HFFc6 (cell line): ENCODE data around the gene ZNF469. TPM values are rescaled to one million over a fixed set of nuclear protein-coding genes. Genes with fewer than 3 reads are reported as not detected.

Experiments used
- DNase-seq: peaks from one replicate; pipeline ENCODE4 v3.0.0-alpha.2; 2018
- H3K27ac Mint-ChIP-seq: 2 replicates; pipeline ENCODE4 v1.8.0; 2020; ENCODE audit warnings: mild to moderate bottlenecking, mixed read lengths
- H3K27me3 Mint-ChIP-seq: 2 replicates; pipeline ENCODE4 v1.8.0; 2021; ENCODE audit warnings: mild to moderate bottlenecking, moderate library complexity, mixed read lengths; ENCODE audit not compliant: insufficient read depth
- H3K36me3 Mint-ChIP-seq: 2 replicates; pipeline ENCODE4 v1.8.0; 2021; ENCODE audit warnings: low read depth, mixed read lengths
- H3K4me1 Mint-ChIP-seq: 2 replicates; pipeline ENCODE4 v1.8.0; 2020; ENCODE audit warnings: low read depth, mixed read lengths
- H3K4me3 Mint-ChIP-seq: 2 replicates; pipeline ENCODE4 v1.8.0; 2020; ENCODE audit warnings: mild to moderate bottlenecking, moderate library complexity, mixed read lengths
- H3K9me3 Mint-ChIP-seq: 2 replicates; pipeline ENCODE4 v1.8.0; 2020; ENCODE audit warnings: mild to moderate bottlenecking, mixed read lengths
- CTCF ChIP-seq: fragments of 200-600 bp; sonication (generic); IDR thresholded peaks from 2 replicates; pipeline ENCODE4 v1.5.0; 2021; ENCODE audit warnings: antibody characterized with exemption, mild to moderate bottlenecking
- total RNA-seq, 6 experiments: library from RNA; stranded (reverse); fragmentation: NEBNext Ultra II Directional; extraction: Animal tissue kit (Norgen Biotek cat#: 25700); gene quantifications; 2 replicates in 1 of 6; 3 replicates in 5 of 6; pipeline ENCODE4 v1.2.3, GENCODE V29; 2021

The ZNF469 gene
- total RNA-seq, 6 experiments from 2014 or later: 9.4 to 17.5 (median 10.1) TPM

GRCh38 chr16:88426018-88426417, 43.3 kb downstream of the ZNF469 start:
- no peak for TF ChIP-seq CTCF
- H3K4me3 Mint-ChIP-seq: no peak overlapping the region
- no peak for DNase-seq
- no peaks in the 10 kb centered on the region; the same call in 1 of the 2 replicates for H3K27me3 Mint-ChIP-seq
- H3K4me1 Mint-ChIP-seq: peaks cover 5% of the 10 kb centered on the region; the same call in 1 of the 2 replicates
- H3K9me3 Mint-ChIP-seq: no peaks in the 10 kb centered on the region
- no peaks in the 10 kb centered on the region for H3K36me3 Mint-ChIP-seq
- H3K27ac Mint-ChIP-seq: no peak overlapping the region

DNA sequence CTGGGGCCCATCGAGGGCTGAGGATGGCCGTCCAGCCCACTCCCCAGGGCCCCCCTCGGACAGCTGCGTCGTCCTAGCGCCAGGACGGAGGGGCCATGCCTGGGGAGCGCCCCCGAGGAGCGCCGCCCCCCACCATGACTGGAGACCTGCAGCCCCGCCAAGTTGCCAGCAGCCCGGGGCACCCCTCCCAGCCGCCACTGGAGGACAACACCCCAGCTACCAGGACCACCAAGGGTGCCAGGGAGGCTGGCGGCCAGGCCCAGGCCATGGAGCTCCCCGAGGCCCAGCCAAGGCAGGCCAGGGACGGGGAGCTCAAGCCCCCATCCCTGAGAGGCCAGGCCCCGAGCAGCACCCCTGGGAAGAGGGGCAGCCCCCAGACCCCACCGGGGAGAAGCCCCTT, 44.6 kb downstream of the ZNF469 start:
- H3K36me3 Mint-ChIP-seq: no peaks in the 10 kb centered on the region
- DNase-seq: no peak
- no peak overlapping the region for H3K4me3 Mint-ChIP-seq
- H3K27ac Mint-ChIP-seq: no peak overlapping the region
- no peak for TF ChIP-seq CTCF
- H3K9me3 Mint-ChIP-seq: no peaks in the 10 kb centered on the region
- H3K4me1 Mint-ChIP-seq: peaks cover 5% of the 10 kb centered on the region; the same call in 1 of the 2 replicates
- no peaks in the 10 kb centered on the region; the same call in 1 of the 2 replicates for H3K27me3 Mint-ChIP-seq

GRCh38 chr16:88428156-88428555, 45.4 kb downstream of the ZNF469 start:
- no peaks in the 10 kb centered on the region for H3K27me3 Mint-ChIP-seq
- no peaks in the 10 kb centered on the region for H3K36me3 Mint-ChIP-seq
- no peak for TF ChIP-seq CTCF

DNA sequence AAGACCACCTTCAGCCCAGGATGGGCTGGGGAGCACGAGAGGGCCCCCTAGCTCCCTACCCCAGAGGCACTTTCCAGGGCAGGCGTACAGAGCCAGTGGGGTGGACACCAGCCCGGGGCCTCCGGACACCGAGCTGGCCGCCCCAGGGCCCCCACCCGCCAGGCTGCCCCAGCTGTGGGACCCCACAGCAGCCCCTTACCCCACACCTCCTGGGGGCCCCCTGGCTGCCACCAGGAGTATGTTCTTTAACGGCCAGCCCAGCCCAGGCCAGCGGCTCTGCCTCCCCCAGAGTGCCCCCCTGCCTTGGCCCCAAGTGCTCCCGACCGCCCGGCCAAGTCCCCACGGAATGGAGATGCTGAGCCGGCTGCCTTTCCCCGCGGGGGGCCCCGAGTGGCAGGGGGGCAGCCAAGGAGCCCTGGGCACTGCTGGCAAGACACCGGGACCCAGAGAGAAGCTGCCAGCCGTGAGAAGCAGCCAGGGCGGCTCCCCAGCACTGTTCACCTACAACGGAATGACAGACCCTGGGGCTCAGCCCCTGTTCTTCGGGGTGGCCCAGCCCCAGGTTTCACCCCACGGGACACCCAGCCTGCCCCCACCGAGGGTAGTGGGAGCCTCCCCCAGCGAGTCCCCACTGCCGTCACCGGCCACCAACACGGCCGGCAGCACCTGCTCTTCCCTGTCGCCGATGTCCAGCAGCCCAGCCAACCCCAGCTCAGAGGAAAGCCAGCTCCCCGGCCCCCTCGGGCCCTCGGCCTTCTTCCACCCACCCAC, 46.0 kb downstream of the ZNF469 start:
- DNase-seq: no peak
- Mint-ChIP-seq H3K36me3 (no peaks in the 10 kb centered on the region), H3K4me1 (peaks cover 5% of the 10 kb centered on the region; the same call in 1 of the 2 replicates), H3K27ac (no peak overlapping the region), H3K4me3 (no peak overlapping the region), H3K27me3 (no peaks in the 10 kb centered on the region; the same call in 1 of the 2 replicates), H3K9me3 (no peaks in the 10 kb centered on the region)
- TF ChIP-seq CTCF: peak; percentile 50

More at GRCh38 chr16:88428156-88428555, 45.4 kb downstream of the ZNF469 start:
- Mint-ChIP-seq H3K4me1 (peaks cover 5% of the 10 kb centered on the region; the same call in 1 of the 2 replicates), H3K4me3 (no peak overlapping the region), H3K9me3 (no peaks in the 10 kb centered on the region), H3K27ac (no peak overlapping the region)
- DNase-seq: no peak

GRCh38 chr16:88429387-88430184, 46.8 kb downstream of the ZNF469 start:
- no peak overlapping the region for H3K27ac Mint-ChIP-seq

More at GRCh38 chr16:88429387-88430184, 46.8 kb downstream of the ZNF469 start:
- no peaks in the 10 kb centered on the region; the same call in 1 of the 2 replicates for H3K4me1 Mint-ChIP-seq
- no peak for DNase-seq
- H3K36me3 Mint-ChIP-seq: no peaks in the 10 kb centered on the region
- H3K4me3 Mint-ChIP-seq: no peak overlapping the region
- no peaks in the 10 kb centered on the region for H3K9me3 Mint-ChIP-seq
- H3K27me3 Mint-ChIP-seq: no peaks in the 10 kb centered on the region; the same call in 1 of the 2 replicates
- TF ChIP-seq CTCF: no peak
